IMR-90 (cell line): ENCODE data around the gene HPSE2. TPM values are rescaled to one million over a fixed set of nuclear protein-coding genes. Genes with fewer than 3 reads are reported as not detected.

Source experiments
- ATAC-seq: fragments of 200-7000 bp; cut with Tn5 transposase; 2 replicates; pipeline ENCODE4 v1.9.1; 2020; ENCODE audit warnings: low read depth, mild to moderate bottlenecking, moderate library complexity
- BruUV-seq: library from RNA; stranded (reverse); fragments of 400-500 nt; replicated peaks from 2 replicates; lab custom pipeline; 2021; lab: Mats Ljungman, UMichigan
- CTCF ChIA-PET: fragments of 300-600 bp; formaldehyde crosslinking; extraction: SDS; loops from one replicate; lab custom pipeline; 2021; ENCODE audit warnings: antibody characterized with exemption; lab: Yijun Ruan, JAX
- POLR2A ChIA-PET: fragments of 300-600 bp; sonication (Branson Sonifier 250); formaldehyde crosslinking; loops from one replicate; lab custom pipeline; 2022; ENCODE audit warnings: antibody characterized with exemption; ENCODE audit not compliant: unreplicated experiment; lab: Charles Lee
- DNase-seq: peaks from one replicate; pipeline ENCODE4 v3.0.0; 2013
- H2AFZ ChIP-seq: replicated peaks from 2 replicates; pipeline ENCODE3; 2013; ENCODE audit warnings: low read length, mild to moderate bottlenecking; ENCODE audit not compliant: poor library complexity
- H2AK5ac ChIP-seq: 2 replicates; pipeline ENCODE4 v1.6.1; 2013; ENCODE audit warnings: low read depth, low read length, inconsistent platforms
- H2AK9ac ChIP-seq: replicated peaks from 2 replicates; pipeline ENCODE3; 2013; ENCODE audit warnings: mild to moderate bottlenecking, low read depth, low read length, moderate library complexity; ENCODE audit not compliant: poor library complexity
- H2BK120ac ChIP-seq: 2 replicates; pipeline ENCODE4 v1.6.1; 2013; ENCODE audit warnings: low read depth, low read length, inconsistent platforms
- H2BK15ac ChIP-seq: 3 replicates; pipeline ENCODE4 v1.6.1; 2013; ENCODE audit warnings: low read depth, low read length, inconsistent platforms
- H2BK20ac ChIP-seq: 2 replicates; pipeline ENCODE4 v1.6.1; 2013; ENCODE audit warnings: low read depth, mild to moderate bottlenecking, inconsistent platforms, low read length, moderate library complexity
- H2BK5ac ChIP-seq: 2 replicates; pipeline ENCODE4 v1.6.1; 2013; ENCODE audit warnings: mild to moderate bottlenecking, low read depth, low read length, inconsistent platforms; ENCODE audit not compliant: poor library complexity, severe bottlenecking
- H3K14ac ChIP-seq: replicated peaks from 2 replicates; pipeline ENCODE4 v1.6.1; 2013; ENCODE audit warnings: low read depth, low read length, inconsistent platforms
- H3K18ac ChIP-seq: 2 replicates; pipeline ENCODE4 v1.6.1; 2013; ENCODE audit warnings: low read depth, low read length, control low read depth
- H3K23ac ChIP-seq: 2 replicates; pipeline ENCODE4 v1.6.1; 2013; ENCODE audit warnings: low read depth, low read length, inconsistent platforms
- H3K27ac ChIP-seq: 2 replicates; pipeline ENCODE4 v1.5.1; 2013; ENCODE audit warnings: mild to moderate bottlenecking, control low read depth, low read length; ENCODE audit not compliant: insufficient read depth
- H3K27me3 ChIP-seq: 2 replicates; pipeline ENCODE4 v1.6.1; 2013; ENCODE audit warnings: low read length; ENCODE audit not compliant: control insufficient read depth, insufficient read depth
- H3K36me3 ChIP-seq: 2 replicates; pipeline ENCODE4 v1.6.1; 2013; ENCODE audit warnings: low read length, mixed read lengths; ENCODE audit not compliant: control insufficient read depth, insufficient read depth
- H3K4ac ChIP-seq: 2 replicates; pipeline ENCODE4 v1.6.1; 2013; ENCODE audit warnings: low read depth, low read length, inconsistent platforms
- H3K4me1 ChIP-seq: 2 replicates; pipeline ENCODE4 v1.6.1; 2013; ENCODE audit warnings: low read length, mixed read lengths; ENCODE audit not compliant: control insufficient read depth, insufficient read depth
- H3K4me2 ChIP-seq: 2 replicates; pipeline ENCODE4 v1.6.1; 2013; ENCODE audit warnings: low read depth, mild to moderate bottlenecking, control low read depth, low read length, moderate library complexity
- H3K4me3 ChIP-seq: 2 replicates; pipeline ENCODE4 v1.5.1; 2013; ENCODE audit warnings: low read depth, mild to moderate bottlenecking, control low read depth, low read length, moderate library complexity; ENCODE audit not compliant: insufficient read depth
- H3K56ac ChIP-seq: 2 replicates; pipeline ENCODE4 v1.6.1; 2013; ENCODE audit warnings: low read length, inconsistent platforms; ENCODE audit not compliant: insufficient read depth; ENCODE audit errors: extremely low read depth
- H3K79me1 ChIP-seq, 2 experiments: 2 replicates each; pipeline ENCODE4 v1.6.1; 2013; ENCODE audit warnings: low read length in 2 of 2, inconsistent platforms in 1 of 2, low read depth in 1 of 2
- H3K9ac ChIP-seq: 2 replicates; pipeline ENCODE4 v1.6.1; 2013; ENCODE audit warnings: low read depth, low read length, control low read depth
- H3K9me1 ChIP-seq: 2 replicates; pipeline ENCODE4 v1.6.1; 2013; ENCODE audit warnings: low read length, inconsistent platforms; ENCODE audit not compliant: insufficient read depth
- H3K9me3 ChIP-seq: 2 replicates; pipeline ENCODE4 v1.6.1; 2013; ENCODE audit warnings: low read length; ENCODE audit not compliant: control insufficient read depth, insufficient read depth
- H4K20me1 ChIP-seq: 2 replicates; pipeline ENCODE4 v1.6.1; 2013; ENCODE audit warnings: low read length, inconsistent platforms; ENCODE audit not compliant: insufficient read depth
- H4K5ac ChIP-seq: 2 replicates; pipeline ENCODE4 v1.6.1; 2013; ENCODE audit warnings: mild to moderate bottlenecking, low read depth, low read length, control low read depth
- H4K8ac ChIP-seq, 2 experiments: 2 replicates each; pipeline ENCODE4 v1.6.1; 2013; ENCODE audit warnings: low read depth in 2 of 2, low read length in 2 of 2, control low read depth in 1 of 2, inconsistent platforms in 1 of 2
- H4K91ac ChIP-seq: 2 replicates; pipeline ENCODE4 v1.6.1; 2013; ENCODE audit warnings: low read depth, low read length, inconsistent platforms; ENCODE audit not compliant: insufficient read depth
- BHLHE40 ChIP-seq: fragments of 150-350 bp; IDR thresholded peaks from 2 replicates; pipeline ENCODE4 v1.6.1; 2016; ENCODE audit warnings: mild to moderate bottlenecking, low read depth, low read length
- CEBPB ChIP-seq: IDR thresholded peaks from 2 replicates; pipeline ENCODE4 v1.6.1; 2012; ENCODE audit warnings: low read depth, low read length, improper control_type of control experiment
- CHD1 ChIP-seq: IDR thresholded peaks from 2 replicates; pipeline ENCODE4 v1.6.1; 2012; ENCODE audit warnings: low read depth, low read length, improper control_type of control experiment
- CTCF ChIP-seq: conservative IDR thresholded peaks from 2 replicates; pipeline ENCODE4 v1.5.1; 2012; ENCODE audit warnings: mild to moderate bottlenecking, low read depth, low read length, improper control_type of control experiment
- ELK1 ChIP-seq: fragments of 150-350 bp; IDR thresholded peaks from 2 replicates; pipeline ENCODE4 v1.6.1; 2016; ENCODE audit warnings: low read depth, mild to moderate bottlenecking, low read length, moderate library complexity, borderline replicate concordance
- MAFK ChIP-seq: IDR thresholded peaks from 2 replicates; pipeline ENCODE4 v1.6.1; 2012; ENCODE audit warnings: low read depth, low read length, improper control_type of control experiment
- MAZ ChIP-seq: IDR thresholded peaks from 2 replicates; pipeline ENCODE4 v1.6.1; 2012; ENCODE audit warnings: low read depth, mild to moderate bottlenecking, low read length, improper control_type of control experiment, moderate library complexity, borderline replicate concordance
- MXI1 ChIP-seq: IDR thresholded peaks from 2 replicates; pipeline ENCODE4 v1.6.1; 2012; ENCODE audit warnings: low read depth, mild to moderate bottlenecking, low read length, moderate library complexity, borderline replicate concordance
- NFE2L2 ChIP-seq: fragments of 150-350 bp; IDR thresholded peaks from 2 replicates; pipeline ENCODE4 v1.6.1; 2016; ENCODE audit warnings: low read depth, mild to moderate bottlenecking, low read length
- POLR2A ChIP-seq: IDR thresholded peaks from 2 replicates; pipeline ENCODE4 v1.6.1; 2012; ENCODE audit warnings: mild to moderate bottlenecking, low read depth, low read length
- RAD21 ChIP-seq: IDR thresholded peaks from 2 replicates; pipeline ENCODE4 v1.6.1; 2012; ENCODE audit warnings: low read length, improper control_type of control experiment
- RCOR1 ChIP-seq: IDR thresholded peaks from 2 replicates; pipeline ENCODE4 v1.6.1; 2012; ENCODE audit warnings: mild to moderate bottlenecking, low read length, improper control_type of control experiment; ENCODE audit not compliant: insufficient replicate concordance
- RFX5 ChIP-seq: IDR thresholded peaks from 2 replicates; pipeline ENCODE4 v1.8.0; 2012; ENCODE audit warnings: low read depth, mild to moderate bottlenecking, low read length, moderate library complexity
- SMC3 ChIP-seq: fragments of 150-350 bp; IDR thresholded peaks from 2 replicates; pipeline ENCODE4 v1.6.1; 2016; ENCODE audit warnings: low read depth, mild to moderate bottlenecking, antibody characterized with exemption, low read length, moderate library complexity
- USF2 ChIP-seq: fragments of 150-350 bp; IDR thresholded peaks from 2 replicates; pipeline ENCODE4 v1.6.1; 2017; ENCODE audit warnings: mild to moderate bottlenecking, antibody characterized with exemption, low read length, low read depth
- WGBS, 2 experiments: methylation state at CpG; one replicate each; pipeline versions ENCODE4 v1.1.5 to v1.1.7; 2013; ENCODE audit warnings: missing lambda C conversion rate in 2 of 2; ENCODE audit not compliant: insufficient read length in 1 of 2; ENCODE audit errors: extremely low coverage in 2 of 2; 5-methylcytosine and 5-hydroxymethylcytosine counted together
- dilution Hi-C: fragments of 300-500 bp; cut with HindIII; formaldehyde crosslinking; loops from one replicate; pipeline ENCODE4 v1.14.3; 2018; ENCODE audit warnings: low sequenced_read_pairs; ENCODE audit not compliant: unreplicated experiment
- in situ Hi-C: fragments of 300-500 bp; cut with MboI; formaldehyde crosslinking; loops from 3 replicates; pipeline ENCODE4 v1.14.3; 2019; ENCODE audit warnings: low sequenced_read_pairs, inconsistent platforms, mixed read lengths
- intact Hi-C: fragments of 100-400 bp; cut with micrococcal nuclease; formaldehyde crosslinking; loops from 2 replicates; pipeline ENCODE4 v1.10.0; 2022
- polyA plus RNA-seq, 3 experiments: library from polyadenylated mRNA; depleted of rRNA; stranded (reverse); fragments of >200 nt; gene quantifications; 2 replicates each; pipeline ENCODE4 v1.2.3, GENCODE V29; 2012; ENCODE audit warnings: low replicate concordance in 1 of 3
- total RNA-seq: library from RNA; depleted of rRNA; stranded (reverse); fragments of >200 nt; gene quantifications from 2 replicates; pipeline ENCODE4 v1.2.3, GENCODE V29; 2012

Gene HPSE2
- total and polyA plus RNA-seq, 2 of the 4 experiments (the other 2 are of a cell fraction) = not detected

- CTCF ChIA-PET = no interaction called here
- dilution Hi-C loops (no loop called here), in situ Hi-C loops (loop anchor here (10.0 kb wide), 1 partner anchor 784 kb away; no protein-coding TSS in a partner anchor)
Measured at GRCh38 chr10:99248824-99249223, 13.2 kb upstream of the HPSE2 start.

More at GRCh38 chr10:99248824-99249223, 13.2 kb upstream of the HPSE2 start:
- Histone ChIP-seq H3K9me1 (no peaks in the 10 kb centered on the region), H3K18ac (no peak overlapping the region), H3K56ac (no peak overlapping the region), H2AK5ac (no peak overlapping the region), H4K8ac (no peak overlapping the region), H3K4me2 (no peak overlapping the region), H2BK5ac (no peak overlapping the region), H3K9me3 (peaks cover 2% of the 10 kb centered on the region; the same call in 1 of the 2 replicates), H3K14ac (no peak overlapping the region), H3K36me3 (no peaks in the 10 kb centered on the region), H3K4me3 (no peak overlapping the region), H2AK9ac (no peak overlapping the region), H3K9ac (no peak overlapping the region), H2BK120ac (no peak overlapping the region), H4K91ac (no peak overlapping the region), H3K27ac (no peak overlapping the region), H3K4me1 (no peaks in the 10 kb centered on the region), H3K4ac (no peak overlapping the region), H2AFZ (no peak overlapping the region), H3K79me1 (no peaks in the 10 kb centered on the region), H4K20me1 (no peaks in the 10 kb centered on the region), H2BK15ac (no peak overlapping the region), H4K5ac (no peak overlapping the region), H3K23ac (no peak overlapping the region), H2BK20ac (no peak overlapping the region), H3K27me3 (no peaks in the 10 kb centered on the region)
- POLR2A ChIA-PET = no interaction called here
- intact Hi-C loops = loop anchor here (5.0 kb wide), 2 partner anchors 457 to 1337 kb away; no protein-coding TSS in a partner anchor
- WGBS, 2 experiments = 36% methylated on average over 2 of the region's 2 CpGs; no CpG with 5 or more reads in 1 of the 2 experiments
- DNase-seq (no peak), ATAC-seq (no peak)
- TF ChIP-seq RFX5 (no peak), RAD21 (no peak), BHLHE40 (no peak), SMC3 (no peak), MXI1 (no peak), RCOR1 (no peak), MAFK (no peak), CTCF (no peak), MAZ (no peak), CHD1 (no peak), POLR2A (no peak), USF2 (no peak), NFE2L2 (no peak), ELK1 (no peak), CEBPB (no peak)
- no TSS peak for BruUV-seq
